Uterus (tissue), 2 donors: ENCODE results near the gene NEDD4L.

Experiments used
- CTCF ChIP-seq, 4 experiments: fragments of 200-600 bp in 2 of 4; fragments of 450-650 bp in 2 of 4; sonication (generic) in 2 of 4; IDR thresholded peaks; one replicate each; pipeline ENCODE4 v1.5.1; 2016 to 2019; ENCODE audit warnings: antibody characterized with exemption in 4 of 4, mild to moderate bottlenecking in 2 of 4, moderate library complexity in 1 of 4
- POLR2A ChIP-seq, 2 donors: fragments of 450-650 bp; IDR thresholded peaks; one replicate each; pipeline ENCODE4 v1.6.1; 2016; ENCODE audit warnings: antibody characterized with exemption in 2 of 2, mild to moderate bottlenecking in 1 of 2, moderate library complexity in 1 of 2

- TF ChIP-seq CTCF (IDR thresholded peaks at IDR 0.05) (no peak), POLR2A (IDR thresholded peaks at IDR 0.05) (no peak)
Observed at GRCh38 chr18:58005011-58005410, 39.0 kb upstream of the NEDD4L start.
